Sigmoid colon (tissue), 7 donors: ENCODE measurements around the gene C1QL2. TPM values are rescaled to one million over a fixed set of nuclear protein-coding genes. Genes with fewer than 3 reads are reported as not detected.

Experiments
- DNase-seq: peaks from one replicate; pipeline ENCODE4 v3.0.0-alpha.2; 2019
- H3K27ac ChIP-seq, 4 donors: fragments of 200-600 bp; sonication (generic); one replicate each; pipeline ENCODE4 v1.5.1; 2016 to 2019; ENCODE audit warnings: mild to moderate bottlenecking in 1 of 4
- H3K27me3 ChIP-seq, 3 donors: fragments of 200-600 bp; sonication (generic); one replicate each; pipeline ENCODE4 v1.5.1; 2019; ENCODE audit warnings: mild to moderate bottlenecking in 1 of 3
- H3K36me3 ChIP-seq, 4 donors: fragments of 200-600 bp; sonication (generic); one replicate each; pipeline ENCODE4 v1.5.1; 2016 to 2019
- H3K4me1 ChIP-seq, 4 donors: fragments of 200-600 bp; sonication (generic); one replicate each; pipeline ENCODE4 v1.5.1; 2017 to 2019
- H3K4me3 ChIP-seq, 4 donors: fragments of 200-600 bp; sonication (generic); one replicate each; pipeline ENCODE4 v1.5.1; 2017 to 2019; ENCODE audit warnings: mild to moderate bottlenecking in 2 of 4, moderate library complexity in 1 of 4
- H3K9me3 ChIP-seq, 4 donors: fragments of 200-600 bp in 3 of 4; sonication (generic) in 3 of 4; one replicate each; pipeline versions ENCODE4 v1.5.1 to v1.6.1; 2013 to 2019
- EP300 ChIP-seq, 4 donors: sonication (generic); formaldehyde crosslinking; IDR thresholded peaks; one replicate each; pipeline ENCODE4 v1.6.1; 2017; ENCODE audit warnings: antibody characterized with exemption in 4 of 4
- POLR2A ChIP-seq, 2 donors: fragments of 450-650 bp; IDR thresholded peaks; one replicate each; pipeline ENCODE4 v1.6.1; 2016; ENCODE audit warnings: antibody characterized with exemption in 2 of 2, mild to moderate bottlenecking in 2 of 2, moderate library complexity in 2 of 2
- POLR2AphosphoS5 ChIP-seq, 4 donors: sonication (generic); formaldehyde crosslinking; IDR thresholded peaks; one replicate each; pipeline ENCODE4 v1.6.1; 2017; ENCODE audit warnings: antibody characterized with exemption in 4 of 4
- WGBS, 2 donors: extraction: QIAGEN DNeasy Blood & Tissue Kit; methylation state at CpG; one replicate each; pipeline ENCODE4 v1.1.7; 2013; 5-methylcytosine and 5-hydroxymethylcytosine counted together
- intact Hi-C: fragments of 100-400 bp; cut with DNase I; formaldehyde crosslinking; loops from one replicate; pipeline ENCODE4 v1.15.1; 2023
- polyA plus RNA-seq, 3 donors: library from polyadenylated mRNA; stranded (reverse); fragments of 200-250 nt; gene quantifications; one replicate each; pipeline ENCODE4 v1.2.3, GENCODE V29; 2013
- total RNA-seq, 4 donors: library from RNA; depleted of rRNA; stranded (reverse); fragments of >200 nt; gene quantifications; one replicate each; pipeline ENCODE4 v1.1.0, GENCODE V29; 2016
- TF ChIP-seq, protein P1 (sequence below), 4 experiments: fragments of 450-650 bp in 3 of 4; fragments of 200-600 bp in 1 of 4; IDR thresholded peaks; one replicate each; pipeline ENCODE4 v1.5.1; 2016 to 2019; ENCODE audit warnings: antibody characterized with exemption in 4 of 4, mild to moderate bottlenecking in 3 of 4, moderate library complexity in 2 of 4
- donor health status: healthy with polysubstance abuse.
- donor health status: Bipolar disorder and iron deficiency.
- donor health status: healthy.

C1QL2 gene
- total and polyA plus RNA-seq, 7 donors: not detected

GRCh38 chr2:119114266-119114665, 44.3 kb downstream of the C1QL2 start:
- Histone ChIP-seq H3K27me3 (peaks cover 0 to 18% (median 0%) of the 10 kb centered on the region in 3 donors), H3K9me3 (peaks cover 0 to 4% (median 0%) of the 10 kb centered on the region in 4 donors), H3K4me3 (no peak overlapping the region), H3K27ac (no peak overlapping the region), H3K36me3 (no peaks in the 10 kb centered on the region), H3K4me1 (no peaks in the 10 kb centered on the region)
- WGBS, 2 donors: 92 to 94% methylated on average over 3 of the region's 3 CpGs
- DNase-seq: peak; percentile 36
- intact Hi-C loops: no loop called here
- no peak for TF ChIP-seq POLR2AphosphoS5 (IDR thresholded peaks at IDR 0.05)
- TF ChIP-seq EP300 (IDR thresholded peaks at IDR 0.05): no peak
- TF ChIP-seq POLR2A (IDR thresholded peaks at IDR 0.05): no peak
- TF ChIP-seq, protein P1, sequence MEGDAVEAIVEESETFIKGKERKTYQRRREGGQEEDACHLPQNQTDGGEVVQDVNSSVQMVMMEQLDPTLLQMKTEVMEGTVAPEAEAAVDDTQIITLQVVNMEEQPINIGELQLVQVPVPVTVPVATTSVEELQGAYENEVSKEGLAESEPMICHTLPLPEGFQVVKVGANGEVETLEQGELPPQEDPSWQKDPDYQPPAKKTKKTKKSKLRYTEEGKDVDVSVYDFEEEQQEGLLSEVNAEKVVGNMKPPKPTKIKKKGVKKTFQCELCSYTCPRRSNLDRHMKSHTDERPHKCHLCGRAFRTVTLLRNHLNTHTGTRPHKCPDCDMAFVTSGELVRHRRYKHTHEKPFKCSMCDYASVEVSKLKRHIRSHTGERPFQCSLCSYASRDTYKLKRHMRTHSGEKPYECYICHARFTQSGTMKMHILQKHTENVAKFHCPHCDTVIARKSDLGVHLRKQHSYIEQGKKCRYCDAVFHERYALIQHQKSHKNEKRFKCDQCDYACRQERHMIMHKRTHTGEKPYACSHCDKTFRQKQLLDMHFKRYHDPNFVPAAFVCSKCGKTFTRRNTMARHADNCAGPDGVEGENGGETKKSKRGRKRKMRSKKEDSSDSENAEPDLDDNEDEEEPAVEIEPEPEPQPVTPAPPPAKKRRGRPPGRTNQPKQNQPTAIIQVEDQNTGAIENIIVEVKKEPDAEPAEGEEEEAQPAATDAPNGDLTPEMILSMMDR (IDR thresholded peaks at IDR 0.05): no peak

GRCh38 chr2:119113489-119113770, 45.1 kb downstream of the C1QL2 start:
- intact Hi-C loops: no loop called here
- 65 to 69% methylated on average over 4 of the region's 4 CpGs for WGBS, 2 donors
- TF ChIP-seq POLR2AphosphoS5 (IDR thresholded peaks at IDR 0.05): no peak
- TF ChIP-seq POLR2A (IDR thresholded peaks at IDR 0.05): no peak
- TF ChIP-seq, protein P1 (IDR thresholded peaks at IDR 0.05): no peak
- TF ChIP-seq EP300 (IDR thresholded peaks at IDR 0.05): no peak
- Histone ChIP-seq H3K27me3 (peaks cover 0 to 10% (median 0%) of the 10 kb centered on the region in 3 donors), H3K4me1 (no peaks in the 10 kb centered on the region), H3K4me3 (no peak overlapping the region), H3K27ac (no peak overlapping the region), H3K9me3 (peaks cover 0 to 4% (median 0%) of the 10 kb centered on the region in 4 donors), H3K36me3 (no peaks in the 10 kb centered on the region)
- peak; percentile 14 for DNase-seq

DNA sequence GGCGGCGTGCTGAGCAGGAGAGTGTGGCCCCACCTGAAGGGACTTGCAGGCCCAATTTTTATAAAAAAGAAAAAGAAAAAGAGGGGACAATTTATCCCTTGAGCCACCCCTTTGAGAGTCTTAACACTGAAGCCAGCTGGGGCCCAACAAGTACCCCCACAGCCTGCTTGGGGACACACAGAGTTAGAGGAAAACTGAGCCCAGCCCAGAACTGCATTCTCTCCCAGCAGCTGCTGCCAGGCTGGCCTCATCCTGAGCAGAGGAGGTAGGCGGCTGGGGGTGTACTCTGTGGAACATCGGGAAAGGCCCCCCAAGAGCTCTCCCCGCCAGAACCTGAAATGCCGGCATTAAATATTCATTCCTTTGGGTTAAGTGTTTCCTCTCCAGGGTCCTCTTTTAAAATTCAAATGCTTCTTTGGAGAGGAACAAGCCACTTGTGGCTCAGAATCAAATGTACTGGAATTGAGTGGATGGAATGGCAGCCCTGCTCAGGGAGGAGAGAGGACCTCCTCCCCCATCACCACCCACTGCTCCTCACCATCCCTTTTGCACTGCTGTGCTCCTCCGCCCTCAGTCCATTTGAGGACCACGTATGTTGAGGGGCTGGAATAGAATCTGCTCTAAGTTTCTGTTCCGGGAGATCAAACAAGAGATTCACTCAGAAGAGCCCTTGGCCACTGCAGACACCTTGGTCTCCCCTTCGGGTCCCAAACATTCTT, 45.6 kb downstream of the C1QL2 start:
- TF ChIP-seq EP300 (IDR thresholded peaks at IDR 0.05) (no peak), POLR2A (IDR thresholded peaks at IDR 0.05) (no peak), POLR2AphosphoS5 (IDR thresholded peaks at IDR 0.05) (no peak)
- TF ChIP-seq, protein P1 (IDR thresholded peaks at IDR 0.05): no peak
- Histone ChIP-seq H3K4me1 (no peaks in the 10 kb centered on the region), H3K36me3 (no peaks in the 10 kb centered on the region), H3K9me3 (peaks cover 0 to 4% (median 0%) of the 10 kb centered on the region in 4 donors), H3K27ac (no peak overlapping the region), H3K4me3 (no peak overlapping the region), H3K27me3 (peaks cover 0 to 7% (median 0%) of the 10 kb centered on the region in 3 donors)
- DNase-seq: peak; percentile 20
- 58 to 72% methylated on average over 10 of the region's 10 CpGs for WGBS, 2 donors
- intact Hi-C loops: no loop called here

DNA sequence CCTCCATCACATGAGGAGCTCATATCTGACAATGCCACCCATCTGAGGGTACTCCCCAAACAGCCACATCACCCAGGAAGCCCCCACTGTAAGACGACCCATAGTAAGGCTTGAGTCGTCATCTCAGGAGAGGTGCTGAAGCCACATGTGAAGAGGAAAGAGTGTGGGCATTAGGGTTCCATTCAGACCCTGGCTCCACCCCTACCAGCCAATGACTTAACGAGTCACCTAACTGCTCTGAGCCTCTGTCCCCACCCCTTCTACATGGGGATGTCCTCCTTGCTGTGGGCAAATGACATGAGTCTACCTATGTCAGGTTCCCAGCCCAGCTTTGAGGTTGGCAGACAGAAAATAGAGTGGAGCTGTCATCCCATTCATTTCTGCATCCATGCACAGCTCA, 46.3 kb downstream of the C1QL2 start:
- TF ChIP-seq POLR2A (IDR thresholded peaks at IDR 0.05): no peak
- TF ChIP-seq EP300 (IDR thresholded peaks at IDR 0.05): no peak
- no peak for TF ChIP-seq POLR2AphosphoS5 (IDR thresholded peaks at IDR 0.05)
- TF ChIP-seq, protein P1 (IDR thresholded peaks at IDR 0.05): no peak
- Histone ChIP-seq H3K4me1 (no peaks in the 10 kb centered on the region), H3K27me3 (peaks cover 0 to 7% (median 0%) of the 10 kb centered on the region in 3 donors), H3K4me3 (no peak overlapping the region), H3K9me3 (peaks cover 0 to 4% (median 0%) of the 10 kb centered on the region in 4 donors), H3K27ac (no peak overlapping the region), H3K36me3 (no peaks in the 10 kb centered on the region)
- intact Hi-C loops: no loop called here
- DNase-seq: peak; percentile 7
- 64 to 66% methylated on average over 3 of the region's 3 CpGs for WGBS, 2 donors
